ENCODE measurements around the gene C14orf180. TPM values are rescaled to one million over a fixed set of nuclear protein-coding genes. Genes with fewer than 3 reads are reported as not detected.

Gene C14orf180
- total and polyA plus RNA-seq, 4 donors, result 0.12 to 0.48 (median 0.30) TPM

- Histone ChIP-seq H3K27ac (ENCODE audit: low read depth in 1 of 2, low read length in 1 of 2) (no peak overlapping the region), H3K9ac (ENCODE audit: insufficient read depth in 1 of 2, low read length in 2 of 2) (no peak overlapping the region), H3K9me3 (ENCODE audit: control insufficient read depth in 4 of 4, insufficient read depth in 3 of 4, low read length in 3 of 4) (peaks cover 0 to 6% (median 0%) of the 10 kb centered on the region in 4 donors), H3K36me3 (ENCODE audit: control insufficient read depth in 4 of 4, insufficient read depth in 4 of 4, low read length in 4 of 4) (no peaks in the 10 kb centered on the region), H3K4me1 (ENCODE audit: control insufficient read depth in 5 of 5, insufficient read depth in 5 of 5, low read length in 5 of 5) (peaks cover 0 to 3% (median 0%) of the 10 kb centered on the region in 5 donors), H3K27me3 (ENCODE audit: control insufficient read depth in 3 of 3, insufficient read depth in 3 of 3, low read length in 2 of 3) (peaks cover 0 to 5% (median 0%) of the 10 kb centered on the region in 3 donors), H3K4me3 (no peak overlapping the region)
- WGBS, 2 donors, result 92% methylated on average over 3 of the region's 3 CpGs
- no peak for ATAC-seq (ENCODE audit: insufficient read depth, low FRiP score)
- no peak for TF ChIP-seq CTCF (IDR thresholded peaks at IDR 0.05; ENCODE audit: control extremely low read depth, extremely low read depth)
- DNase-seq, result no peak
These were observed 47.4 kb upstream of the C14orf180 start for GRCh38 chr14:104532191-104532555.

GRCh38 chr14:104534036-104534435 lies 45.5 kb upstream of the C14orf180 start:
- DNase-seq (peak in 2 of 3 donors; percentile 43 to 76), ATAC-seq (ENCODE audit: insufficient read depth, low FRiP score) (no peak)

GRCh38 chr14:104536942-104537612 lies 42.5 kb upstream of the C14orf180 start:
- 42 to 64% methylated on average over 8 of the region's 8 CpGs for WGBS, 2 donors
- TF ChIP-seq CTCF (IDR thresholded peaks at IDR 0.05; ENCODE audit: control extremely low read depth, extremely low read depth), result no peak
- ATAC-seq (ENCODE audit: insufficient read depth, low FRiP score), result no peak
- Histone ChIP-seq H3K4me3 (no peak overlapping the region), H3K27me3 (ENCODE audit: control insufficient read depth in 3 of 3, insufficient read depth in 3 of 3, low read length in 2 of 3) (no peaks in the 10 kb centered on the region), H3K4me1 (ENCODE audit: control insufficient read depth in 5 of 5, insufficient read depth in 5 of 5, low read length in 5 of 5) (peaks cover 0 to 5% (median 0%) of the 10 kb centered on the region in 5 donors), H3K9me3 (ENCODE audit: control insufficient read depth in 4 of 4, insufficient read depth in 3 of 4, low read length in 3 of 4) (peaks cover 0 to 2% (median 0%) of the 10 kb centered on the region in 4 donors), H3K36me3 (ENCODE audit: control insufficient read depth in 4 of 4, insufficient read depth in 4 of 4, low read length in 4 of 4) (no peaks in the 10 kb centered on the region), H3K27ac (ENCODE audit: low read depth in 1 of 2, low read length in 1 of 2) (no peak overlapping the region), H3K9ac (ENCODE audit: insufficient read depth in 1 of 2, low read length in 2 of 2) (no peak overlapping the region)
- DNase-seq, result peak; percentile 41 to 70 (median 48)

More at GRCh38 chr14:104534036-104534435, 45.5 kb upstream of the C14orf180 start:
- Histone ChIP-seq H3K27ac (ENCODE audit: low read depth in 1 of 2, low read length in 1 of 2) (no peak overlapping the region), H3K9ac (ENCODE audit: insufficient read depth in 1 of 2, low read length in 2 of 2) (no peak overlapping the region), H3K9me3 (ENCODE audit: control insufficient read depth in 4 of 4, insufficient read depth in 3 of 4, low read length in 3 of 4) (peaks cover 0 to 2% (median 0%) of the 10 kb centered on the region in 4 donors), H3K4me3 (no peak overlapping the region), H3K36me3 (ENCODE audit: control insufficient read depth in 4 of 4, insufficient read depth in 4 of 4, low read length in 4 of 4) (no peaks in the 10 kb centered on the region), H3K4me1 (ENCODE audit: control insufficient read depth in 5 of 5, insufficient read depth in 5 of 5, low read length in 5 of 5) (peaks cover 0 to 5% (median 0%) of the 10 kb centered on the region in 5 donors), H3K27me3 (ENCODE audit: control insufficient read depth in 3 of 3, insufficient read depth in 3 of 3, low read length in 2 of 3) (peaks cover 0 to 5% (median 0%) of the 10 kb centered on the region in 3 donors)
- TF ChIP-seq CTCF (IDR thresholded peaks at IDR 0.05; ENCODE audit: control extremely low read depth, extremely low read depth), result no peak
- 50 to 67% methylated on average over 3 of the region's 3 CpGs for WGBS, 2 donors

Measured in lung (tissue), 12 donors.